ENCODE data around the gene ART3. TPM values are rescaled to one million over a fixed set of nuclear protein-coding genes. Genes with fewer than 3 reads are reported as not detected.

ART3 gene
- total RNA-seq, 2 donors from 2014 or later: 3.8 to 24.8 TPM

DNA sequence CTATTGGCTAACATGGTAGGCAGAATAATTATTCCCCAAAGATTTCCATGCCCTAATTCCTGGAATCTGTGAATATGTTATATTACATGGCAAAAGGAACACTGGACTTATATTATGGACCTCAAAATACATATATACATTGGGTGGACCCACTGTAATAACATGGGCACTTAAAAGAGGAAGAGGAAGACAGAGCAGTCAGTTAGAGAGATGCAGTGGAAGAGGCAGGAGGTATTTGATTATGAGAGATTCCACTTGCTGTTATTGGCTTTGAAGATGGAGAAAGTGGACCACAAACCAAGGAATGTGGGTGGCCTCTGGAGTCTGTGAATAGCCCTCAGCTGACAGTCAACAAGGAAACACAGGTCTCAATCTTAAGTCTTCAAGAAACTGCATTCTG, 14.0 kb upstream of the ART3 start:
- no peak for DNase-seq (ENCODE audit: low spot score)
- TF ChIP-seq, protein P1, sequence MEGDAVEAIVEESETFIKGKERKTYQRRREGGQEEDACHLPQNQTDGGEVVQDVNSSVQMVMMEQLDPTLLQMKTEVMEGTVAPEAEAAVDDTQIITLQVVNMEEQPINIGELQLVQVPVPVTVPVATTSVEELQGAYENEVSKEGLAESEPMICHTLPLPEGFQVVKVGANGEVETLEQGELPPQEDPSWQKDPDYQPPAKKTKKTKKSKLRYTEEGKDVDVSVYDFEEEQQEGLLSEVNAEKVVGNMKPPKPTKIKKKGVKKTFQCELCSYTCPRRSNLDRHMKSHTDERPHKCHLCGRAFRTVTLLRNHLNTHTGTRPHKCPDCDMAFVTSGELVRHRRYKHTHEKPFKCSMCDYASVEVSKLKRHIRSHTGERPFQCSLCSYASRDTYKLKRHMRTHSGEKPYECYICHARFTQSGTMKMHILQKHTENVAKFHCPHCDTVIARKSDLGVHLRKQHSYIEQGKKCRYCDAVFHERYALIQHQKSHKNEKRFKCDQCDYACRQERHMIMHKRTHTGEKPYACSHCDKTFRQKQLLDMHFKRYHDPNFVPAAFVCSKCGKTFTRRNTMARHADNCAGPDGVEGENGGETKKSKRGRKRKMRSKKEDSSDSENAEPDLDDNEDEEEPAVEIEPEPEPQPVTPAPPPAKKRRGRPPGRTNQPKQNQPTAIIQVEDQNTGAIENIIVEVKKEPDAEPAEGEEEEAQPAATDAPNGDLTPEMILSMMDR (IDR thresholded peaks at IDR 0.05): no peak
- TF ChIP-seq POLR2AphosphoS5 (IDR thresholded peaks at IDR 0.05) (no peak), POLR2A (IDR thresholded peaks at IDR 0.05) (no peak)
- H3K27me3 ChIP-seq (replicated peaks; ENCODE audit: insufficient read depth): no peaks in the 10 kb centered on the region
- intact Hi-C loops (cut with DNase I): loop anchor here (10.0 kb wide), 1 partner anchor 146 kb away; no protein-coding TSS in a partner anchor
- H3K4me3 ChIP-seq: no peak overlapping the region
- H3K9me3 ChIP-seq: no peaks in the 10 kb centered on the region
- H3K36me3 ChIP-seq: no peaks in the 10 kb centered on the region
- no peak overlapping the region for H3K27ac ChIP-seq
- H3K4me1 ChIP-seq (replicated peaks): no peaks in the 10 kb centered on the region

DNA sequence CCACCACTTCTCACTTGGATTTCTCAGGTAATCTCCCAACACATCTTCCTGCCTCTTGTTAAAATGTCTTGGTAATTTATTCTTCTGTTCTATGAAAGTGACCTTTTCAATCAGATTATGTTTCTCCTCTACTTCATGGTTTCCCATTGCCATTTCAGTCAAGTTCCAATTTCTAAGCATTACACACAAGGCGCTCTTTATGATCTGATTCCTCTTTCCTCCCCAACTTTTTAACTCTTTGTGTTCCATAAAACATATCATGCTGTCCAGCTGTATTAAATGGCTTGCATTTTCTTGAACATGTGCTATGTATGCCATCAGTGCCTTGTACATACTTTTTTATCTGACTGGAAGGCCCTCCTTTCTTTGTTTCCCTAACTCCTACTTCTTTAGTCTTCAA, 13.1 kb upstream of the ART3 start:
- Histone ChIP-seq H3K36me3 (no peaks in the 10 kb centered on the region), H3K9me3 (no peaks in the 10 kb centered on the region), H3K4me1 (replicated peaks) (no peaks in the 10 kb centered on the region), H3K4me3 (no peak overlapping the region), H3K27ac (no peak overlapping the region), H3K27me3 (replicated peaks; ENCODE audit: insufficient read depth) (no peaks in the 10 kb centered on the region)
- WGBS: 32% methylated on average over 1 of the region's 1 CpG
- intact Hi-C loops (cut with DNase I): loop anchor here (10.0 kb wide), 1 partner anchor 147 kb away; no protein-coding TSS in a partner anchor
- TF ChIP-seq POLR2A (IDR thresholded peaks at IDR 0.05) (no peak), POLR2AphosphoS5 (IDR thresholded peaks at IDR 0.05) (no peak)
- TF ChIP-seq, protein P1 (IDR thresholded peaks at IDR 0.05): no peak
- no peak for DNase-seq (ENCODE audit: low spot score)

DNA sequence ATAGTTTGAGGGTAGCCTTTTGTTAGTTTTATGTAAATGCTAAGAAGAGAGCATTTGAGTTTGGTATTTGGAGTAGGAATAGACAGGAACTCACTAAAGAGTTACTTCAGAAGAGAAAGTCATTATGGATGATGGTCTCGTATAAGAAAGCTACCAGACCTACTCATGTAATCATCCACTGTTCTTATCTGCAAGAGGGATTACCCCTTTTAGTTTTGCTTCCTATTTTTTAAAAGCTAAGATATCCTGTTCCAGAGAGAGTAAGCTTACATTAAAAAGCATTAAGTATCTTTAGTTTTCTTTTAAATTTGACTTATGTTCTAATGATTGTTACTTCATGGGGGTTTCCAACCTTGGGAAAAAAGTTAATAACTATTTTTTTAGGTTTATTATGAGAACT, 12.5 kb upstream of the ART3 start:
- no peak overlapping the region for H3K4me3 ChIP-seq
- no peaks in the 10 kb centered on the region for H3K4me1 ChIP-seq (replicated peaks)
- no peak overlapping the region for H3K27ac ChIP-seq
- no peaks in the 10 kb centered on the region for H3K9me3 ChIP-seq
- H3K36me3 ChIP-seq: no peaks in the 10 kb centered on the region
- TF ChIP-seq, protein P1 (IDR thresholded peaks at IDR 0.05): no peak
- TF ChIP-seq POLR2AphosphoS5 (IDR thresholded peaks at IDR 0.05) (no peak), POLR2A (IDR thresholded peaks at IDR 0.05) (no peak)
- WGBS: 74% methylated on average over 1 of the region's 1 CpG
- no peak for DNase-seq (ENCODE audit: low spot score)
- H3K27me3 ChIP-seq (replicated peaks; ENCODE audit: insufficient read depth): no peaks in the 10 kb centered on the region
- intact Hi-C loops (cut with DNase I): loop anchor here (10.0 kb wide), 1 partner anchor 147 kb away; no protein-coding TSS in a partner anchor

DNA sequence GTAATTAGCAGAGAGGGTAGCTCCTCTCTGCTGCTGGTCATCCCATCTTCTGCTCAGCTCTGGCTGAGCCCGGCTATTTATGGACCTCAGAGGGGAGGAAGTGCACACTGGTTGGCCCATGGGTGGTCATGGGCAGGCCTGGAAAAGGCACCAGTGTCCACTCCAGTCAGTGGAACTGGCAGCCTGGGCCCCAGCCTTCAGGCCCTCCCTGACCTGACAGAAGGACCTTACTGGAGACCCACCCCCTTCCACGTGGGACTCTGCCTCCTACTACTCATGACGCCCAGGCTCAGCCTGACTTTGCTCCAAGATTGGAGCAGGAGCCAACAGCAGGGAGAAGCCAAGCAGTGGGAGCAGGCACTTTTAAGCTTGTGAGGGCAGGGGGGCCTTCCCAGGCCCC, 8.0 kb upstream of the ART3 start:
- 90% methylated on average over 3 of the region's 3 CpGs for WGBS
- TF ChIP-seq POLR2AphosphoS5 (IDR thresholded peaks at IDR 0.05): no peak
- TF ChIP-seq POLR2A (IDR thresholded peaks at IDR 0.05): no peak
- TF ChIP-seq, protein P1 (IDR thresholded peaks at IDR 0.05): no peak
- no peak for DNase-seq (ENCODE audit: low spot score)
- Histone ChIP-seq H3K27ac (no peak overlapping the region), H3K9me3 (no peaks in the 10 kb centered on the region), H3K36me3 (no peaks in the 10 kb centered on the region), H3K4me3 (no peak overlapping the region), H3K4me1 (replicated peaks) (no peaks in the 10 kb centered on the region), H3K27me3 (replicated peaks; ENCODE audit: insufficient read depth) (no peaks in the 10 kb centered on the region)
- intact Hi-C loops (cut with DNase I): loop anchor here (10.0 kb wide), 1 partner anchor 152 kb away; no protein-coding TSS in a partner anchor

DNA sequence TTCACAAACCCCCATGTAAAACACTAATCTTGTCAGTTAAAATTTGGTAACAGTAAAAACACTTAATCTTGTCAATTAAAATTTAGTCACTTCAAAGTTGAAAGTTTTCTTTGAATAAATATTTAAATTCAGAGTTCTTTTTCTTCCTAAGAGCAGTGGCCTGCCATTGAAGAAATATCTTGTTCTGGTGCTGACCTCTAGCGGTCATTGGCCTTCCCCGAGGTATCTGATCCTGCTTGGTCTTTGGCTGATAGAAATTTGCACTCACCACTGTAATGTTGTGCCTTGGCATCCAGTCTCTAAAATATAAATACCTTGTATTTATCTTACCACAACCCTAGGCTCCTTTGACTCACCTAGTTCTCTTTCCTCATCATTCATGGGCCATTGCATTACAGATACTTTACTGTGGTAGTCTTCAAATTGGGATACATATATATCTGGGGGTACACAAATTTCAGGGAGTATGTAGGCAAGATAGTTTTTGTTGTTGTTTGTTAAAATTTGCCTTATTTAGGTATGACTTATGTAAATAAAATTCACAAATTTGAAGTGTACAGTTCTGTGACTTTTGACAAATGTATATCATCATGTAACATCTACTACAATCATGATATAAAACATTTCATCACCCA, 6.7 kb upstream of the ART3 start:
- intact Hi-C loops (cut with DNase I): loop anchor here (1.0 to 10.0 kb wide), 2 partner anchors 72 to 153 kb away; no protein-coding TSS in a partner anchor
- H3K27me3 ChIP-seq (replicated peaks; ENCODE audit: insufficient read depth): no peaks in the 10 kb centered on the region
- H3K4me1 ChIP-seq (replicated peaks): no peaks in the 10 kb centered on the region
- H3K36me3 ChIP-seq: no peaks in the 10 kb centered on the region
- WGBS: 2% methylated on average over 2 of the region's 2 CpGs
- H3K27ac ChIP-seq: no peak overlapping the region
- H3K4me3 ChIP-seq: no peak overlapping the region
- TF ChIP-seq, protein P1 (IDR thresholded peaks at IDR 0.05): peak; percentile 63 to 83 (median 74)
- TF ChIP-seq POLR2AphosphoS5 (IDR thresholded peaks at IDR 0.05) (peak; percentile 53), POLR2A (IDR thresholded peaks at IDR 0.05) (no peak)
- DNase-seq (ENCODE audit: low spot score): peak; percentile 79
- no peaks in the 10 kb centered on the region for H3K9me3 ChIP-seq
